CD4-positive, alpha-beta T cell (primary cell): ENCODE data around the gene VPS37C. TPM values are rescaled to one million over a fixed set of nuclear protein-coding genes. Genes with fewer than 3 reads are reported as not detected.

Experiments
- ATAC-seq: fragments of 200-7000 bp; cut with Tn5 transposase; one replicate; pipeline ENCODE4 v1.10.0; 2022; ENCODE audit warnings: mild to moderate bottlenecking; ENCODE audit not compliant: poor library complexity
- CTCF ChIA-PET: fragments of 350-600 bp; sonication (Branson Sonifier 250); formaldehyde crosslinking; loops from one replicate; lab custom pipeline; 2021; ENCODE audit warnings: antibody characterized with exemption, inconsistent platforms; lab: Charles Lee
- POLR2A ChIA-PET: fragments of 350-600 bp; sonication (Branson Sonifier 250); formaldehyde crosslinking; loops from one replicate; lab custom pipeline; 2021; ENCODE audit warnings: antibody characterized with exemption, inconsistent platforms; lab: Charles Lee
- DNase-seq, 14 experiments: peaks; one replicate each; pipeline ENCODE4 v3.0.0-alpha.2; 2013 to 2020; ENCODE audit warnings: mixed read lengths in 2 of 14
- H3K27ac ChIP-seq, 2 donors: one replicate each; pipeline versions ENCODE4 v1.5.1 to v1.7.0; 2013; ENCODE audit warnings: low read length in 2 of 2, low read depth in 1 of 2, mild to moderate bottlenecking in 1 of 2
- H3K27me3 ChIP-seq, 2 experiments: 1 replicate in 1 of 2; 2 replicates in 1 of 2; pipeline versions ENCODE4 v1.6.1 to v1.7.0; 2013; ENCODE audit warnings: low read length in 2 of 2, control low read depth in 1 of 2, mild to moderate bottlenecking in 1 of 2, moderate library complexity in 1 of 2; ENCODE audit not compliant: insufficient read depth in 2 of 2, control insufficient read depth in 1 of 2
- H3K36me3 ChIP-seq: one replicate; pipeline ENCODE4 v1.6.1; 2013; ENCODE audit warnings: low read length, control low read depth; ENCODE audit not compliant: insufficient read depth
- H3K4me1 ChIP-seq: one replicate; pipeline ENCODE4 v1.6.1; 2013; ENCODE audit warnings: low read length, control low read depth; ENCODE audit not compliant: insufficient read depth
- H3K4me3 ChIP-seq: one replicate; pipeline ENCODE4 v1.5.1; 2013; ENCODE audit warnings: mild to moderate bottlenecking, low read length, moderate library complexity
- H3K9me3 ChIP-seq, 2 experiments: 1 replicate in 1 of 2; 2 replicates in 1 of 2; pipeline versions ENCODE4 v1.6.1 to v1.7.0; 2013; ENCODE audit warnings: low read length in 2 of 2, mild to moderate bottlenecking in 2 of 2, control low read depth in 1 of 2, moderate library complexity in 1 of 2; ENCODE audit not compliant: control insufficient read depth in 1 of 2, insufficient read depth in 1 of 2
- H3K27ac Mint-ChIP-seq: one replicate; pipeline ENCODE4 v1.8.0; 2020; ENCODE audit warnings: mixed read lengths
- H3K27me3 Mint-ChIP-seq: one replicate; pipeline ENCODE4 v1.8.0; 2021; ENCODE audit warnings: mixed read lengths
- H3K36me3 Mint-ChIP-seq: one replicate; pipeline ENCODE4 v1.8.0; 2021; ENCODE audit warnings: low read depth, mixed read lengths
- H3K4me1 Mint-ChIP-seq: one replicate; pipeline ENCODE4 v1.8.0; 2021; ENCODE audit warnings: low read depth, mixed read lengths
- H3K4me3 Mint-ChIP-seq: one replicate; pipeline ENCODE4 v1.8.0; 2020; ENCODE audit warnings: mild to moderate bottlenecking, mixed read lengths
- H3K9me3 Mint-ChIP-seq: one replicate; pipeline ENCODE4 v1.8.0; 2020; ENCODE audit warnings: mixed read lengths
- CTCF ChIP-seq: fragments of 200-600 bp; IDR thresholded peaks from one replicate; pipeline ENCODE4 v1.8.0; 2022; ENCODE audit warnings: antibody characterized with exemption, mild to moderate bottlenecking
- intact Hi-C, 2 experiments: fragments of 100-400 bp; cut with DNase I in 1 of 2; cut with micrococcal nuclease in 1 of 2; formaldehyde crosslinking; loops; one replicate each; pipeline versions ENCODE4 v1.15.1 to v1.9.0; 2023 to 2025; cut with DNase I, micrococcal nuclease
- total RNA-seq, 174 experiments: library from RNA in 2 of 174; stranded (reverse) in 2 of 174; gene quantifications; one replicate each; pipeline ENCODE4 v1.2.3 and lab custom pipeline; 2021 to 2026

VPS37C gene
- total RNA-seq, 2 experiments from 2014 or later = 1.8 to 2.0 TPM

GRCh38 chr11:61123775-61124571 lies 37.3 kb downstream of the VPS37C start:
- intact Hi-C loops = no loop called here
- H3K9me3 ChIP-seq = no peaks in the 10 kb centered on the region
- Mint-ChIP-seq H3K27me3 (no peaks in the 10 kb centered on the region), H3K4me3 (peak overlapping the region; percentile 49), H3K36me3 (peaks cover 93% of the 10 kb centered on the region), H3K9me3 (no peaks in the 10 kb centered on the region), H3K27ac (peak overlapping the region; percentile 75), H3K4me1 (peaks cover 72% of the 10 kb centered on the region)
- ATAC-seq (no peak), DNase-seq (no peak)
- POLR2A ChIA-PET = interaction anchor here (0.6 to 5.2 kb wide), 2 partner anchors 12 to 43 kb away, joined by 3 to 48 read pairs; no protein-coding TSS in a partner anchor
- no peak for TF ChIP-seq CTCF
- CTCF ChIA-PET = no interaction called here
- H3K27ac ChIP-seq = no peak overlapping the region
- H3K36me3 ChIP-seq = peaks cover 84% of the 10 kb centered on the region
- no peak overlapping the region for H3K4me3 ChIP-seq
- no peaks in the 10 kb centered on the region for H3K27me3 ChIP-seq
- peaks cover 50% of the 10 kb centered on the region for H3K4me1 ChIP-seq

GRCh38 chr11:61122761-61123160 lies 38.5 kb downstream of the VPS37C start:
- TF ChIP-seq CTCF = no peak
- no peaks in the 10 kb centered on the region for H3K27me3 Mint-ChIP-seq
- POLR2A ChIA-PET = interaction anchor here (1.1 to 5.2 kb wide), 2 partner anchors 11 to 42 kb away, joined by 4 to 48 read pairs; no protein-coding TSS in a partner anchor
- H3K4me1 Mint-ChIP-seq = peaks cover 75% of the 10 kb centered on the region
- no peak overlapping the region for H3K27ac ChIP-seq
- no peak overlapping the region for H3K4me3 Mint-ChIP-seq
- H3K36me3 ChIP-seq = peaks cover 96% of the 10 kb centered on the region
- H3K27me3 ChIP-seq = no peaks in the 10 kb centered on the region
- ATAC-seq (no peak), DNase-seq (no peak)
- intact Hi-C loops = no loop called here
- peaks cover 100% of the 10 kb centered on the region for H3K36me3 Mint-ChIP-seq
- H3K27ac Mint-ChIP-seq = peak overlapping the region; percentile 95
- H3K9me3 ChIP-seq = no peaks in the 10 kb centered on the region
- no peak overlapping the region for H3K4me3 ChIP-seq
- H3K9me3 Mint-ChIP-seq = no peaks in the 10 kb centered on the region
- H3K4me1 ChIP-seq = peaks cover 55% of the 10 kb centered on the region
- CTCF ChIA-PET = no interaction called here

- intact Hi-C loops = no loop called here
- CTCF ChIA-PET = interaction anchor here (3.0 kb wide), 1 partner anchor 11 kb away, joined by 11 read pairs; no protein-coding TSS in a partner anchor
- Mint-ChIP-seq H3K27ac (peak overlapping the region; percentile 95), H3K4me3 (peak overlapping the region; percentile 12), H3K4me1 (peaks cover 70% of the 10 kb centered on the region), H3K27me3 (no peaks in the 10 kb centered on the region), H3K9me3 (no peaks in the 10 kb centered on the region), H3K36me3 (peaks cover 100% of the 10 kb centered on the region)
- ATAC-seq (no peak), DNase-seq (no peak)
- Histone ChIP-seq H3K9me3 (no peaks in the 10 kb centered on the region), H3K27ac (peak overlapping the region; percentile 64 to 74), H3K4me3 (no peak overlapping the region), H3K4me1 (peaks cover 55% of the 10 kb centered on the region), H3K27me3 (no peaks in the 10 kb centered on the region), H3K36me3 (peaks cover 98% of the 10 kb centered on the region)
- POLR2A ChIA-PET = interaction anchor here (0.9 to 5.2 kb wide), 5 partner anchors 10 to 131 kb away, joined by 3 to 48 read pairs (median 4); no protein-coding TSS in a partner anchor
- TF ChIP-seq CTCF = no peak
Observed at GRCh38 chr11:61121917-61122316, 39.3 kb downstream of the VPS37C start.
